ENCODE results near the gene C21orf91. TPM values are rescaled to one million over a fixed set of nuclear protein-coding genes. Genes with fewer than 3 reads are reported as not detected.

The C21orf91 gene
- total and polyA plus RNA-seq, 2 experiments from 2014 or later, result 10.9 to 20.0 TPM

DNA sequence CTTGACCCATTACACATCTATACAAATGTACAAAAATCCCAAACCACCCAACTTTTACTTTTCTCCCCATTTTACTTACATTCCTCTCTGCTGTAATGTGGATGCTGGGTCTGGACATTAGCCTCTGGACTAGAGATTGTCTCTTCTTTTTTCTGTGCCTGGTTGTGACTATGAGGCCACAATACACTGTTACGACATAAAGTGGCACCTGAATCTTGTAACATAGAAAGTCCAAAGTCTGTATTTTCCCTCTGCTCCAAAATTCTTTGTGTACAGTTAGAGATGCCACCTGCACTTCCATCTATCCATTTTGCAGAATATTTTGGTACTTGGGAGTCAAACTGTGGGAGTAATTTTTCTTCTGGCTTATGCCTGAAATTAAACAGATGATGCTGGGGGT lies 22.7 kb downstream of the C21orf91 start (continued):
- TF ChIP-seq POLR2AphosphoS5 (IDR thresholded peaks at IDR 0.05; ENCODE audit: low read depth), result no peak
- no peak for TF ChIP-seq STAT1 (IDR thresholded peaks at IDR 0.05; ENCODE audit: unreplicated experiment)
- TF ChIP-seq, protein P1, sequence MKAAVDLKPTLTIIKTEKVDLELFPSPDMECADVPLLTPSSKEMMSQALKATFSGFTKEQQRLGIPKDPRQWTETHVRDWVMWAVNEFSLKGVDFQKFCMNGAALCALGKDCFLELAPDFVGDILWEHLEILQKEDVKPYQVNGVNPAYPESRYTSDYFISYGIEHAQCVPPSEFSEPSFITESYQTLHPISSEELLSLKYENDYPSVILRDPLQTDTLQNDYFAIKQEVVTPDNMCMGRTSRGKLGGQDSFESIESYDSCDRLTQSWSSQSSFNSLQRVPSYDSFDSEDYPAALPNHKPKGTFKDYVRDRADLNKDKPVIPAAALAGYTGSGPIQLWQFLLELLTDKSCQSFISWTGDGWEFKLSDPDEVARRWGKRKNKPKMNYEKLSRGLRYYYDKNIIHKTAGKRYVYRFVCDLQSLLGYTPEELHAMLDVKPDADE (IDR thresholded peaks at IDR 0.05), result no peak

DNA sequence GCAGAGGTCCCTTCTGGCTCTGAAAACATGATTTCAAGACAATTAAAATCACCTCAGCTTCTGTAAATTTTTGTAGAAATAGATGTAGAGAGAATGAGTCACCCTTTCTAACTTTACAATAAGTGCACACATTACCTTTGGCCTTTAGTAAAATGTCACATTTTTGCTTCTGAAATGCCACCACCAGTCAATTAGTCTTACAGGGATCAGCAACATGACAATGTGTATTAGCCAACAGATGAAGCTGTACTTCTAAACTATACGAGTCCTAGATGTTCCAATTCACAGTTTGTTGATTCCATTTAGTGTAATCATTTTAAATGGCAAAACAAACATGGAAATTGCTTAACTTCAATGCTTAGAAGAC lies 23.1 kb downstream of the C21orf91 start:
- ATAC-seq, result no peak
- peaks cover 19% of the 10 kb centered on the region for H3K79me2 ChIP-seq (replicated peaks; ENCODE audit: insufficient read depth)
- no peak overlapping the region for H2AFZ ChIP-seq
- H4K20me1 ChIP-seq (replicated peaks; ENCODE audit: insufficient read depth), result no peaks in the 10 kb centered on the region
- H3K9me2 ChIP-seq (ENCODE audit: insufficient read depth), result no peaks in the 10 kb centered on the region
- H3K27me3 ChIP-seq (ENCODE audit: insufficient read depth), result no peaks in the 10 kb centered on the region
- Mint-ChIP-seq H3K27ac (no peak overlapping the region; the same call in 1 of the 2 replicates), H3K4me3 (no peak overlapping the region), H3K4me1 (peaks cover 3% of the 10 kb centered on the region; the same call in 1 of the 3 replicates), H3K36me3 (ENCODE audit: low read depth) (peaks cover 29% of the 10 kb centered on the region), H3K27me3 (ENCODE audit: insufficient read depth, low read depth, poor library complexity) (no peaks in the 10 kb centered on the region), H3K9me3 (no peaks in the 10 kb centered on the region)
- H3F3A ChIP-seq (replicated peaks; ENCODE audit: low read depth), result no peaks in the 10 kb centered on the region
- H3K27ac ChIP-seq (ENCODE audit: low read depth), result no peak overlapping the region
- no peak for DNase-seq (ENCODE audit: low spot score)
- no peaks in the 10 kb centered on the region for H3K4me1 ChIP-seq (ENCODE audit: insufficient read depth)
- no peak overlapping the region for H3K4me3 ChIP-seq
- 0 out of 2 replicates have a peak, but pooled peaks cover 9% of the 10 kb centered on the region for H3K36me3 ChIP-seq (ENCODE audit: insufficient read depth)
- H3K4me2 ChIP-seq, result no peak overlapping the region
- TF ChIP-seq, protein P2, sequence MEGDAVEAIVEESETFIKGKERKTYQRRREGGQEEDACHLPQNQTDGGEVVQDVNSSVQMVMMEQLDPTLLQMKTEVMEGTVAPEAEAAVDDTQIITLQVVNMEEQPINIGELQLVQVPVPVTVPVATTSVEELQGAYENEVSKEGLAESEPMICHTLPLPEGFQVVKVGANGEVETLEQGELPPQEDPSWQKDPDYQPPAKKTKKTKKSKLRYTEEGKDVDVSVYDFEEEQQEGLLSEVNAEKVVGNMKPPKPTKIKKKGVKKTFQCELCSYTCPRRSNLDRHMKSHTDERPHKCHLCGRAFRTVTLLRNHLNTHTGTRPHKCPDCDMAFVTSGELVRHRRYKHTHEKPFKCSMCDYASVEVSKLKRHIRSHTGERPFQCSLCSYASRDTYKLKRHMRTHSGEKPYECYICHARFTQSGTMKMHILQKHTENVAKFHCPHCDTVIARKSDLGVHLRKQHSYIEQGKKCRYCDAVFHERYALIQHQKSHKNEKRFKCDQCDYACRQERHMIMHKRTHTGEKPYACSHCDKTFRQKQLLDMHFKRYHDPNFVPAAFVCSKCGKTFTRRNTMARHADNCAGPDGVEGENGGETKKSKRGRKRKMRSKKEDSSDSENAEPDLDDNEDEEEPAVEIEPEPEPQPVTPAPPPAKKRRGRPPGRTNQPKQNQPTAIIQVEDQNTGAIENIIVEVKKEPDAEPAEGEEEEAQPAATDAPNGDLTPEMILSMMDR (conservative IDR thresholded peaks at IDR 0.05; ENCODE audit: low read depth in 2 of 2), result no peak
- TF ChIP-seq, protein P3, sequence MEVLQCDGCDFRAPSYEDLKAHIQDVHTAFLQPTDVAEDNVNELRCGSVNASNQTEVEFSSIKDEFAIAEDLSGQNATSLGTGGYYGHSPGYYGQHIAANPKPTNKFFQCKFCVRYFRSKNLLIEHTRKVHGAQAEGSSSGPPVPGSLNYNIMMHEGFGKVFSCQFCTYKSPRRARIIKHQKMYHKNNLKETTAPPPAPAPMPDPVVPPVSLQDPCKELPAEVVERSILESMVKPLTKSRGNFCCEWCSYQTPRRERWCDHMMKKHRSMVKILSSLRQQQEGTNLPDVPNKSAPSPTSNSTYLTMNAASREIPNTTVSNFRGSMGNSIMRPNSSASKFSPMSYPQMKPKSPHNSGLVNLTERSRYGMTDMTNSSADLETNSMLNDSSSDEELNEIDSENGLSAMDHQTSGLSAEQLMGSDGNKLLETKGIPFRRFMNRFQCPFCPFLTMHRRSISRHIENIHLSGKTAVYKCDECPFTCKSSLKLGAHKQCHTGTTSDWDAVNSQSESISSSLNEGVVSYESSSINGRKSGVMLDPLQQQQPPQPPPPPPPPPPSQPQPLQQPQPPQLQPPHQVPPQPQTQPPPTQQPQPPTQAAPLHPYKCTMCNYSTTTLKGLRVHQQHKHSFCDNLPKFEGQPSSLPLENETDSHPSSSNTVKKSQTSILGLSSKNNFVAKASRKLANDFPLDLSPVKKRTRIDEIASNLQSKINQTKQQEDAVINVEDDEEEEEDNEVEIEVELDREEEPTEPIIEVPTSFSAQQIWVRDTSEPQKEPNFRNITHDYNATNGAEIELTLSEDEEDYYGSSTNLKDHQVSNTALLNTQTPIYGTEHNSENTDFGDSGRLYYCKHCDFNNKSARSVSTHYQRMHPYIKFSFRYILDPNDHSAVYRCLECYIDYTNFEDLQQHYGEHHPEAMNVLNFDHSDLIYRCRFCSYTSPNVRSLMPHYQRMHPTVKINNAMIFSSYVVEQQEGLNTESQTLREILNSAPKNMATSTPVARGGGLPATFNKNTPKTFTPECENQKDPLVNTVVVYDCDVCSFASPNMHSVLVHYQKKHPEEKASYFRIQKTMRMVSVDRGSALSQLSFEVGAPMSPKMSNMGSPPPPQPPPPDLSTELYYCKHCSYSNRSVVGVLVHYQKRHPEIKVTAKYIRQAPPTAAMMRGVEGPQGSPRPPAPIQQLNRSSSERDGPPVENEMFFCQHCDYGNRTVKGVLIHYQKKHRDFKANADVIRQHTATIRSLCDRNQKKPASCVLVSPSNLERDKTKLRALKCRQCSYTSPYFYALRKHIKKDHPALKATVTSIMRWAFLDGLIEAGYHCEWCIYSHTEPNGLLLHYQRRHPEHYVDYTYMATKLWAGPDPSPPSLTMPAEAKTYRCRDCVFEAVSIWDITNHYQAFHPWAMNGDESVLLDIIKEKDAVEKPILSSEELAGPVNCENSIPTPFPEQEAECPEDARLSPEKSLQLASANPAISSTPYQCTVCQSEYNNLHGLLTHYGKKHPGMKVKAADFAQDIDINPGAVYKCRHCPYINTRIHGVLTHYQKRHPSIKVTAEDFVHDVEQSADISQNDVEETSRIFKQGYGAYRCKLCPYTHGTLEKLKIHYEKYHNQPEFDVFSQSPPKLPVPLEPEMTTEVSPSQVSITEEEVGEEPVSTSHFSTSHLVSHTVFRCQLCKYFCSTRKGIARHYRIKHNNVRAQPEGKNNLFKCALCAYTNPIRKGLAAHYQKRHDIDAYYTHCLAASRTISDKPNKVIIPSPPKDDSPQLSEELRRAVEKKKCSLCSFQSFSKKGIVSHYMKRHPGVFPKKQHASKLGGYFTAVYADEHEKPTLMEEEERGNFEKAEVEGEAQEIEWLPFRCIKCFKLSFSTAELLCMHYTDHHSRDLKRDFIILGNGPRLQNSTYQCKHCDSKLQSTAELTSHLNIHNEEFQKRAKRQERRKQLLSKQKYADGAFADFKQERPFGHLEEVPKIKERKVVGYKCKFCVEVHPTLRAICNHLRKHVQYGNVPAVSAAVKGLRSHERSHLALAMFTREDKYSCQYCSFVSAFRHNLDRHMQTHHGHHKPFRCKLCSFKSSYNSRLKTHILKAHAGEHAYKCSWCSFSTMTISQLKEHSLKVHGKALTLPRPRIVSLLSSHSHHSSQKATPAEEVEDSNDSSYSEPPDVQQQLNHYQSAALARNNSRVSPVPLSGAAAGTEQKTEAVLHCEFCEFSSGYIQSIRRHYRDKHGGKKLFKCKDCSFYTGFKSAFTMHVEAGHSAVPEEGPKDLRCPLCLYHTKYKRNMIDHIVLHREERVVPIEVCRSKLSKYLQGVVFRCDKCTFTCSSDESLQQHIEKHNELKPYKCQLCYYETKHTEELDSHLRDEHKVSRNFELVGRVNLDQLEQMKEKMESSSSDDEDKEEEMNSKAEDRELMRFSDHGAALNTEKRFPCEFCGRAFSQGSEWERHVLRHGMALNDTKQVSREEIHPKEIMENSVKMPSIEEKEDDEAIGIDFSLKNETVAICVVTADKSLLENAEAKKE (CRISPR knock-in tag; IDR thresholded peaks at IDR 0.05), result no peak
- TF ChIP-seq ZNF114 (CRISPR knock-in tag; IDR thresholded peaks at IDR 0.05) (no peak), CREB1 (CRISPR knock-in tag; IDR thresholded peaks at IDR 0.05; ENCODE audit: low read depth) (no peak), STAT1 (IDR thresholded peaks at IDR 0.05; ENCODE audit: unreplicated experiment) (no peak), ZNF331 (CRISPR knock-in tag; IDR thresholded peaks at IDR 0.05; ENCODE audit: low read depth) (no peak), JUNB (IDR thresholded peaks at IDR 0.05; ENCODE audit: unreplicated experiment) (no peak), POLR2AphosphoS5 (IDR thresholded peaks at IDR 0.05; ENCODE audit: low read depth) (no peak), EZH2phosphoT487 (IDR thresholded peaks at IDR 0.05; ENCODE audit: unreplicated experiment) (no peak), NANOG (IDR thresholded peaks at IDR 0.05; ENCODE audit: borderline replicate concordance) (no peak)
- TF ChIP-seq, protein P1 (IDR thresholded peaks at IDR 0.05), result no peak
- TF ChIP-seq, protein P4, sequence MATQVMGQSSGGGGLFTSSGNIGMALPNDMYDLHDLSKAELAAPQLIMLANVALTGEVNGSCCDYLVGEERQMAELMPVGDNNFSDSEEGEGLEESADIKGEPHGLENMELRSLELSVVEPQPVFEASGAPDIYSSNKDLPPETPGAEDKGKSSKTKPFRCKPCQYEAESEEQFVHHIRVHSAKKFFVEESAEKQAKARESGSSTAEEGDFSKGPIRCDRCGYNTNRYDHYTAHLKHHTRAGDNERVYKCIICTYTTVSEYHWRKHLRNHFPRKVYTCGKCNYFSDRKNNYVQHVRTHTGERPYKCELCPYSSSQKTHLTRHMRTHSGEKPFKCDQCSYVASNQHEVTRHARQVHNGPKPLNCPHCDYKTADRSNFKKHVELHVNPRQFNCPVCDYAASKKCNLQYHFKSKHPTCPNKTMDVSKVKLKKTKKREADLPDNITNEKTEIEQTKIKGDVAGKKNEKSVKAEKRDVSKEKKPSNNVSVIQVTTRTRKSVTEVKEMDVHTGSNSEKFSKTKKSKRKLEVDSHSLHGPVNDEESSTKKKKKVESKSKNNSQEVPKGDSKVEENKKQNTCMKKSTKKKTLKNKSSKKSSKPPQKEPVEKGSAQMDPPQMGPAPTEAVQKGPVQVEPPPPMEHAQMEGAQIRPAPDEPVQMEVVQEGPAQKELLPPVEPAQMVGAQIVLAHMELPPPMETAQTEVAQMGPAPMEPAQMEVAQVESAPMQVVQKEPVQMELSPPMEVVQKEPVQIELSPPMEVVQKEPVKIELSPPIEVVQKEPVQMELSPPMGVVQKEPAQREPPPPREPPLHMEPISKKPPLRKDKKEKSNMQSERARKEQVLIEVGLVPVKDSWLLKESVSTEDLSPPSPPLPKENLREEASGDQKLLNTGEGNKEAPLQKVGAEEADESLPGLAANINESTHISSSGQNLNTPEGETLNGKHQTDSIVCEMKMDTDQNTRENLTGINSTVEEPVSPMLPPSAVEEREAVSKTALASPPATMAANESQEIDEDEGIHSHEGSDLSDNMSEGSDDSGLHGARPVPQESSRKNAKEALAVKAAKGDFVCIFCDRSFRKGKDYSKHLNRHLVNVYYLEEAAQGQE (IDR thresholded peaks at IDR 0.05; ENCODE audit: unreplicated experiment), result no peak

All from GM23338 (cell line).